ENCODE results near the gene CADPS2.

- TF ChIP-seq POLR2A (IDR thresholded peaks at IDR 0.05; ENCODE audit: low read depth, low read length) (no peak), POLR2AphosphoS5 (IDR thresholded peaks at IDR 0.05; ENCODE audit: low read depth, low read length) (no peak), TAF1 (IDR thresholded peaks at IDR 0.05; ENCODE audit: borderline replicate concordance, low read depth, low read length) (no peak)
Measured at GRCh38 chr7:122829962-122830361, 56.3 kb downstream of the CADPS2 start.
